ENCODE results near the gene PTGDR2.
"Not testable (repeated sequence)": the region's sequence is repeated elsewhere in the genome, so short reads cannot be mapped to it uniquely, and the experiment has no call there.

The PTGDR2 gene

DNA sequence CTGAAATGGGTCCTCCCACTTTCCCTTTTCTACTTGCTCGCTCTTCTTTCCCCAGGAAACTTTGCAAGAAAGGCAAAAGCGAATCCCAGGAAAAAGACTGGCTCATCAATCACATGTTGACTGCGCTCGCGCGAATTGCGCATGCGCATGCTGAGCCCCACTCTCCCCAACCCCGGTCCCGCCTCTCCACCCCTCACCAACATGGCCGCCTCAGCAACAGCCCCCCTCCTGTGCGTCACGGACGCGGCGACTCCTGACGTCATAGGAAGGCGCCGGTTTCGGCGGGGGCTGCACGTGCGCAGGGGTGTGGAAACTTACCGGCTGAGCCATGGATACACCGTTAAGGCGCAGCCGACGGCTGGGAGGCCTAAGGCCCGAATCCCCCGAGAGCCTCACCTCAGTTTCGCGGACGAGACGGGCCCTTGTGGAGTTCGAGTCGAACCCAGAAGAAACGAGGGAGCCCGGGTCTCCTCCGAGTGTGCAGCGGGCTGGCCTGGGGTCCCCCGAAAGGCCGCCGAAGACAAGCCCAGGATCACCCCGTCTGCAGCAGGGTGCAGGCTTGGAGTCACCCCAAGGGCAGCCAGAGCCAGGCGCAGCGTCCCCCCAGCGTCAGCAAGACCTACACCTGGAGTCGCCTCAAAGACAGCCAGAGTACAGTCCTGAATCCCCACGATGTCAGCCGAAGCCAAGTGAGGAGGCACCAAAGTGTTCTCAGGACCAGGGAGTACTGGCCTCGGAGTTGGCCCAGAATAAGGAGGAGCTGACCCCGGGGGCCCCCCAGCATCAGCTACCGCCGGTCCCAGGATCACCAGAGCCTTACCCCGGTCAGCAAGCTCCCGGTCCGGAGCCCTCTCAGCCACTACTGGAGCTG is 13.7 kb downstream of the PTGDR2 start, which contains the start of gene CCDC86:
CCDC86 (plus strand) TSS at position 317 of the 871 bp plus-strand sequence; CDS start at position 329, 12 bp downstream.
- peak; percentile 96 for DNase-seq

DNA sequence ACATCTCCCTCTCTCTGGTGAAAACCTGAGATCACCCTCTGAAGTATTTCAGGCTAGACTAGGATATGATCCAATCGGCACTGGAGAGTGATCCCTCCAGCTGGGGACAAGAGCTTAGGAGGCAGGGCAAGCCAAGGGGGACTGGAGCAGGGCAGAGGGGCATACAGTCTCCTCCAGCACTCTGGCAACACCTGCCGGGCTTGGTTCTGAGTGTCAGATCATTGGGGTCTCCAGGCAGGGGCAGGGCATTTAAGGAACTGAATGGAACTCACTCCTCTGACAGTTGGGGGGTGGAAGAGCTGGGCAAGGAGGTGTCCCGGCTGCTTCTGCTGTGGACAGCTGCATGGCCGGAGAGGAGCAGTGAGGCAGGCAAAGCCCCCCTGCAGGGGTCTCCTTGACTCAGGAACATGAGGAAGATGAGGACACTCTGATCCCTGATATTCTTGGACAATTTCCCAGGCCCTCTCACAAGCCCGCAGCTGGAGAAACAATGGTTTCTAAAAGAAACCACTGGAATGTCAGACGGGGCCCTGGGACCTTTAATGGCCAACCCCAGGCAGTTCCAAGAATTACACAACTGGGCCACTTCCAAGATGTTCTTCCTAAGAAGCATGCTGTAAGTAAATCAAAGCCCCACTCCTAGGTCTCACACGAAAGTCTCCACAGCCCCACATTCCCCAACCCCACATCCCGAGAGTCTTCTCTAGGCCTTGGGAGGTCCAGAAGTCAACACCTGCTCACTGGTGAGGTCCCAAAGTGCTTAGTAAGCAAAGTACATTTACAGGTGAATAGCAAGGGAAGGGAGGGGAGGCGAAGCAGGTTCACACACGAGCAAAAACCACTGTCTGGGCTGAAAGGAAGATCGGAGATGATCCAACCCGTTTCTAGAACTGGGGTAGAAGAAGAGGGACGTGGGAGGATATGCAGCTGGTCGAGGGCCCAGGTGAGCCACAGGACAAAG is 15.0 kb downstream of the PTGDR2 start:
- DNase-seq, result peak; percentile 98

DNA sequence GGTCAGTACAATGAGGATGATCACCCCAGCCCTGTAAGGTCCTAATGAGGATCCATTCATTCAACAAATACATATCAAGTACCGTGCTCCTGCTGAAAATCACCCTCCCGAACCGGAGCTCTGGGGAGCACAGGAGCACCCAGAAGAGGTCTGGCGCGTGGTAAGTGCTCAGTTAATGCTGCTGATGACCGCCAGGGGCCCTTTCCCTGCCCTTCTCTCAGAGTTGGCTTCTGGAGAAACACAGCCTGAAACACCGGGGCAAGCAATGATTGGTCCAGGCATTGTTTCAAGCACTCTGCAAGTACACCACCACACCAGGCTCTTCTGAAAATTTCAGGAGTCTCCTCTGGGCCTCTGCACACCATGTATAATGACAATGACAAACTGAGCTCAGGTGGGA is 17.6 kb downstream of the PTGDR2 start:
- no peak for DNase-seq

DNA sequence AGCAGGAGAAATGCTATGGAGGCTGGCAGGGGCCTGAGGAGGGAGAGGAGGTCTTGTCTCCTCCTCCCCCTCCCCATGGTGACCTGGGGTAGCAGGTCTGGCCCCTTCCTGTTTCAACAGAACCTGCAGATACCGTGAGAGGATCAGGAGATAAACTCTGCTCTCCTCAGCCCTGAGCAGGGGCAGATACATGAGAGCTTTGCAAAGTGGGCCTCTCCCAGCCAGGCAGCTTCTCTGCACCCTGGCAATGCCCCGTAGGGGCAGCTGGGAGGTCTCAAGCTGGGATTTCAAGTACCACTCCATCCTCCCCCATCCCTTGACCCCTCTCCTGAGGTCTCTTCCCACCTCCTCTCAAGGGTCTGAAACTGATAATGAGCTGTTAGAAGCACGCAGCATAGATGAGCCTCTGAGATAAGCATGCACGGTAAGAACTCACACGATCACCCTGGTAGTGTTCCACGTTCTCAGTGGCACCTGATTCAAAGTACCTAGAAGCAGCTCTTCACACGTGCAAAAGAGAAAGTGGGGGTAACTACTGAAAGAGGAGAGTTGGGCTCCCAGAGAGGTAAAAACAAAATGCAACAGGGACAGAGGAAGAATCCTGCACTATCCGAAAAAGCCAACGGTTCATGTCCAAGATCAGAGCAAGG is 18.8 kb downstream of the PTGDR2 start:
- no peak for DNase-seq

DNA sequence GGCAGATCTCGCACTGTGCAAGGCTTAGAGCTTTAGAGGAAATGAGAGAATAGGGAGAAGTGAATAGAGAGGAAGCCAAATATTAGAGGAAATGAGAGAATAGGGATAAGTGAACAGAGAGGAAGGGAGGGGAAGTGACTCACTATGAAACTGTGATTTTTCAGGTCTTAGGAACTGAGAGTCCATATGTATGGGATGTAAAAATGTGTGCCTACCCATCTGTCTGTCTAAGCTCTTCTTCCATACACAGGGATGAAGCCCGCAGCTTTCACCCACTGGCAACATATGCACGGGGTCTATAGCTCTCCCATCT is 20.3 kb downstream of the PTGDR2 start:
- no peak for DNase-seq

DNA sequence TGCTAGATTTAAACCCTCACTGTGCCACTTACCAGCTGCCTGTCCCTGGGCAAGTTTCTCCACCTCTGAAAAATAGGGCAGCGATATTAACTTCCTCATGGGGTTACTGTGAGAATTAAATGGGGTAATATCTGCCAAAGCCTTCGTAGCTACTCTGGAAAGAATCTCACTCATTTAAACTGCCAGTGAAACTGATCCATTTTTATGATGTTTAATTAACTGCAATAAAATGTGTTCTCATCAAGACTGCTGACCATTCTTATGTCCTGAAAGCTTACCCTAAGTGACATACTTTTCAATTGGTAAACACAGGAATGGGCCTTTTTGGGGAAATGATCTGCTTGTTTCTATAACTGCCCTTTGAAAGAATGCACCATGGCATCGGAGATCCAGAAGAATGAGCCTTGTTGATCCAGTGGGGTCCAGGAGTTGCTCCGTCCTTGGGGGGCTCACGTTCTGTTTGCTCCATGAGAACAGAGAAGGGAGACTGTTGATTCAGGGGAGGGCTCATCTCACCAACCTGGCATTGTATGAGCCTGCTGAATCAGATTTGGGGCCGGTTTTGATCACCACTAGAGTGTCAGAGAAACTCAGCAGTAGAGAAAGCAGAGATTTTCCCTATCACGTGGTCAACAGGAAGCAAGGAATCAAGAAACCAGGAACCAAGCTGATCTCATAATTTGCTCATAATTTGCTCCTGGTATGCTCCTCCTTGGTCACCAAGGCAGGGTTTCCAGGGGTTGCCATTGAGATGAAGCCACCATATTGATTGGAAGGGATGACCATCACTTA is 20.8 kb downstream of the PTGDR2 start:
- no peak for DNase-seq

DNA sequence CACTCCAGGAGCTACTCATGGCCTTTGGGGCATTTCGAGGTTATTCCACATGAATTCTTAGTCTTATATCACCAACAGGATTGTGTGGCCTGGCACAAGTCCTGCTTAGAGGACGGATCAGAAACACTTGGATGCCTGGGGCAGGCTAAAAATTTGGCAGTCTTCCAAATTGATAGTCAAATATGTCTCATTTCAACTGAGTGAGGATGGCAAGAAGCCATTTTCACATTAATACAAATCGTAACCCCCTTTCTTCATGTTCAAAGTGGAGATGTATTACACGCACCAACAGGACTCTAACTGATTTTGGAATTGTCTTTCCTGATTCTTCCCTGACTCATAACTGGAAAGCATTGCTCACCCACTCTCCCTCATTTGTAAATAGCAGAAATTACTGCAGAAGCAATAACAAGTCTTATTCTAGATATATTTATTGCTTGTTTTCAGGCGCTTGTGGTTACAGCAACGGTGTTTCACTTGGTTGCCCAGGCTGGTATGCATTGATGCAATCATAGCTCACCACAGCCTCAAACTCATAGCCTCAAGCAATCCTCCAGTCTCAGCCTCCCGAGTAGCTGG is 24.2 kb downstream of the PTGDR2 start:
- DNase-seq, result peak; percentile 16

DNA sequence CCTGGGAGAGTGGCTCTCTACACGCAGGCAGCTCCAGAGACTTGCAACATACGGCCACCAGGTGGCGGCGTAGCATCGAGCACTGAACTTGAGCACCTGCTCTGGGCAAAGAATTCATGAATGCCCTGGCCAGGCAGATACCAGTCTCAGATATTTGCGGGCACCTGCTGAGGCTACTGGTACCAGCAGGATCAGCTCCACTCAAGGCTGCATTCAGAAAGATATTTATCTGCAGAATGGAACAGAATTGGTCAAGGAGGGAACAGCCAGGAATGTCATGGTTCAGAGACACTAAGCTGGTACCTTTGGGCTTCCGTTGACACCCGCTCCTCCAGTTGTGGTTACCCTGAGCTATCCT is 24.6 kb downstream of the PTGDR2 start:
- DNase-seq, result peak; percentile 67

DNA sequence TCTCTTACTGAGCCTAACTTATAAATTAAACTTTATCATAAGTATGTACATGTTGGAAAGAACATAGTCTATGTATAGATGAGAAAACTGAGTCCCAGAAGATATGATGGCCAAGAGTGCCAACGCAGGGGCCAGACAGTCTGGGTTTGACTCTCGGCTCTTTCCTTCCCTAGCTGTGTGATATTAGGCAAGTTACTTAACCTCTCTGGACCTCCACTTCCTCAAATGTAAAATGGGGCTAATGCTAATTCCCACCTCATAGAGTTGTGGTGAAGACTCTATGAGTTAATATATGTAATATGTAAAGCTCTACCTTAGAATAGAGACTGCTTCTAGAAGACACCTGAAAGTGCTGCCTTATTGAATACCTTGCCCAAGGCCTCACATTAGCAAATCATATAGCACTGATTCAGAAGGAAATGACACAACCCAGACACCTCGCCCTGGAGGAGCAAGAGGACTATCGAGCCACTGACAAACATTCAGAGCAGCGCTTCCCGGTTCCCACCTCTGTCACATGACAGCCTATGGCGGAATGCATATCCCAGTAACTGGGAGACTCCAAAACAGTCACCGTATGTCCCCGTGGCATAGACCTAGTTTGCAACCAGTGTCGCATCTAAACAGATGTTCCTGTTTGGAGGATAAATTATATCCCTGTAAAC is 25.1 kb downstream of the PTGDR2 start:
- DNase-seq, result no peak

DNA sequence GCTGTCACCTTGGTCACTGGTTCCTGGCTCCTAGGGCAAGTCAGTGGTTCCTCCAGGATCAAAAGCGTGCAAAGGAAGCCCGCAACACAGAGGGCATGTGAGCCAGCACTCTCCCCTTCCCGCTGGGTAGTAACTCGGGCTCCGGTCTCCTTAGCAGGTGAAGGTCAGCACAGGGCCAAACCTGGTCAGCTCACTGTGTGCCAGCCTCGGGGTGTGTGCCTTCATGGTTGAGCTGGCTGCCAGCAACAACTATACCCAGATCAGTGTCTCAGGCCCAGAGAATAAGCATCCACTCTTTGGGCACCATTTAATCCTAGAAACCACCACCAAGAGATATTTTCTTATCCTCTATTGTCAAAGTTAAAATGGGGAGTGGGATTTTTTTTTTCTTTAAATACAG is 30.0 kb downstream of the PTGDR2 start:
- DNase-seq, result no peak

DNA sequence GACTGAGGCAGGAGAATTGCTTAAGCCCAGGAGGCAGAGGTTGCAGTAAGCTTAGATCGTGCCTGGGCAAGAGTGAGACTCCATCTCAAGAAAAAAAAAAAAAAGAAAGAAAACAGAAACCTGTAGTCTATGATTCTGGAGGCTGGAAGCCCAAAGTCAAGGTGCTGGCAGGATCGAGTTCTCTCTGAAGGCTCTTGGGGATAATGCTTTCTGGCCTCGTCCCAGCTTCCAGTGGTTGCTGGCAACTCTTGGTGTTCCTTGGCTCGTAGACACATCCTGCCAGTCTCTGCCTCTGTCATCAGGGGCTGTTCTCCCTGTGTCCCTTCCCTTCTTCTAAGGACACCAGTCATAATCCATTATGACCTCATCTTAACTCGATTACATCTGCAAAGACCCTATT is 30.6 kb downstream of the PTGDR2 start:
- no peak for DNase-seq

DNA sequence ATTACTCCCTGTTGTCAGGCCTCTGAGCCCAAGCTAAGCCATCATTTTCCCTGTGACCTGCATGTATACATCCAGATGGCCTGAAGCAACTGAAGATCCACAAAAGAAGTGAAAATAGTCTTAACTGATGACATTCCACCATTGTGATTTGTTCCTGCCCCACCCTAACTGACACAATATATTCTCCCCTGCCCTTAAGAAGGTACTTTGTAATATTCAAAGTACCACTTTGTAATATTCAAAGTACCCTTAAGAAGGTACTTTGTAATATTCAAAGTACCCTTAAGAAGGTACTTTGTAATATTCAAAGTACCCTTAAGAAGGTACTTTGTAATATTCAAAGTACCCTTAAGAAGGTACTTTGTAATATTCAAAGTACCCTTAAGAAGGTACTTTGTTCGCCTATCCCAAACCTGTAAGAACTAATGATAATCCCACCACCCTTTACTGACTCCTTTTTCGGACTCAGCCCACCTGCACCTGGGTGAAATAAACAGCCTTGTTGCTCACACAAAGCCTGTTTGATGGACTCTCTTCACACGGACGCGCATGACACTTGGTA is 31.9 kb downstream of the PTGDR2 start:
- not testable (repeated sequence) for DNase-seq

DNA sequence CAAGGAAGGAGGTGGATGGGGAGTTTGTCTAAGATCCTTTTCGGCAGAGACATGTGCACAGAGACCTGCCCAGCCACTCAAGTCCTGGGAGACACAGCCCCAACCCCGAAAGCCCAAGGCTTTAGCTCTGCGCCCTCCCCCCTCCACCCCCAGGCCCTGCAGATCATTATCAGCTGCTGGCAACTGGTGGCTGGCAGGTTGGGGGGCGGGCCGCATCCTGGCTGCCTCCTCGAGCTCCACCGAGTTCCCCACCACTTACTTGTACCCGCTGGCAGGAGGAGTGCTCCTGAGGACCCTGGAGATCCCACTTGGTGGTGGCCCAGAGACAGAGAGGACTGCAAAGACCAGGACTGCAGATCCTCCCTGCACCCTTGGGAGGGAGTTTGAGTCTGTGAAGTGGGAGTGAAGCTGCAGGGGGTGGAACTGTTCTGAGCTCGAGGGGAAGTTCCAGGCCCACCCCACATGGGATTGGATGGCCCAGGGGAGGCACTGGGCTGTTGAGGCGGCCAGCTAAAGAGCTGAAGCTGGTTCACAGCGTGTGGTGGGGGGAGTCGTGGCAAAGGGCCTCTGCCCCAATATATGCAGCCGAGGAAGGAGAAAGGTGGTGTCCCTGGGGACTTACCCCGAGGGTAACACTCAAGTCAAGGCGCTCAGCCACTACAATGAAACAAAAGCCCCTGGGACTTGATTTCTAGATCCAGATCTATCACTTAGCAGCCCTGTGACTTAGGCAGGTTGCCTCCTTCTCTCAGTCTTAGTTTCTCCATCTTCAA is 33.7 kb downstream of the PTGDR2 start:
- no peak for DNase-seq

DNA sequence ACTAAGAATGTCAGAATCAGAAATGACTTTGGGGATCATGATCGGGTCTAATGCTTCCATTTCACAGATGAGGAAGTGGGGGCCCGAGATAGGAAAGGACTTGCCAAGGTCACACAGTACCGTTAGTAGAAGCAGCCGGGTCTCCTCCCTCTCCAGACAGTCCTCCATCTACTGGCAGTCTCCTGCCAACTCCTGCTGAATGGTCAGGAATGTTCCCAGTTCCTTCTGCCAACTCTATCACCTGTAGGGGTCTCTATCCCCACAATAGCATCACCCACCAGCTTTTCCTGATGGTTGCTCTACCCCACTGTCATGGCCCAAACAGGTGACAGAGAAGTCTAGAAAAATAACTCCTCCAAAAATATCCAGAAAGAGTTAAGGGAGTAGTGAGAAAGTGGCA is 37.7 kb downstream of the PTGDR2 start:
- no peak for DNase-seq

DNA sequence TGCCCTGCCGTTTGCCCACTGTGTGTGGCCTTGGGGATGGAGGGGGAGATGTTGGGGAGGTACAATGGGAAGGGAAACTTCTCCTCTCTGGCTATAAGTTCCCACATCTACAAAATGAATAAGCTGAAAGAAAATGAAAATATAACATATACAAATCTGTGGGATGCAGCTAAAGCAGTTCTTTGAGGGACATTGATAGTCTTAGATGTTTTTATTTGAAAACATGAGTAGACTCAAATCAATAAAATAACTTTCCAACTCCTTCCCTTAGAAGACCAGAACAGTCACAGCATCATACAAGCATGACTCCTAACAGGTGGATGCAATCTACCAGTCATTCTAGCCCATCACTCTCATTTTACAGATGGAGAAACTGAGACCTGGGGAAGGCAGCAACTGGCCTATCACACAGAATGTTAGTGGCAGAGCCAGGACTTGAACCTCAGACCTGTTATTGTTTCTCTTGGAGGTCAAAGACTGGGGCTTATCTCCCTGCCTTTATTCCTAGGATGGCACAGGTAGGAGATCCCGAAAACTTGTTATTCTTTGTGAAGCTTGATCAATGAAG is 39.1 kb downstream of the PTGDR2 start:
- DNase-seq, result no peak

DNA sequence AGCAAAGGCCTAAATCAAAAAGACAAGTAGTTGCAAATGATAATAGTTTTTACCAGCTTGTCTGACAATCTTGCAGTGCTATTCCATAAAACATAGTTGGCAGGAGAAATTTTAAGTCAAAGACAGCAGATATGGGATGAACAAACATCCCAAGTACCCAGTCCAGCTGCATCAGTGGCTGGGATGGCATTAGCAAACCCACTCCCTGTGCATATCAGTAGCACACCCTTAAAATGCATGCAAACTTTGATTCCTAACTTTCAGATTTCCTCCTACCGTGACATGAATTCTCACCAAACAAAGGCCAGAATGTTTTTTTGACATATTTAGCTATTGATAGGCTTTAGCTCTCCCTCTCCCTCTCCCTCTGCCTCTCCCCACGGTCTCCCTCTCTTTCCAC is 41.6 kb downstream of the PTGDR2 start:
- no peak for DNase-seq

DNA sequence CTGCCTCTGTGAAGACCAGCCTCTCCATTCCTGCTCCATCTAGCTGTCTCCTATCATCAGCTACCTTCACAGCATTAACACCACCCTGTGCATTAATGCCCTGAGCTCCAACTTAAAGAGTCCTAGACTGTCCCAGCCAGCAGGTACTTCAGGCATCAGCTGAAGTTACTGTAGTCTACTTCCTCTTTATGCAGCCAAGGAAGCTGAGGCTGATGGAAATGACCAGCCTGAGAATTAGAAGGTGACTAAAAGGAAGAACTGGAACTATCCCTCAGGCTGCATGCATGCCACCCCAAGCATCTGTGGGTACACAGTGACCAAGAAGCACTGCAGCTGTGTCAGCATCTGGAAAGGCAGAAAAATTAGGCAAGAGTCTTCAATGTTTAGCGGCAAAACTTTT is 42.4 kb downstream of the PTGDR2 start:
- no peak for DNase-seq

DNA sequence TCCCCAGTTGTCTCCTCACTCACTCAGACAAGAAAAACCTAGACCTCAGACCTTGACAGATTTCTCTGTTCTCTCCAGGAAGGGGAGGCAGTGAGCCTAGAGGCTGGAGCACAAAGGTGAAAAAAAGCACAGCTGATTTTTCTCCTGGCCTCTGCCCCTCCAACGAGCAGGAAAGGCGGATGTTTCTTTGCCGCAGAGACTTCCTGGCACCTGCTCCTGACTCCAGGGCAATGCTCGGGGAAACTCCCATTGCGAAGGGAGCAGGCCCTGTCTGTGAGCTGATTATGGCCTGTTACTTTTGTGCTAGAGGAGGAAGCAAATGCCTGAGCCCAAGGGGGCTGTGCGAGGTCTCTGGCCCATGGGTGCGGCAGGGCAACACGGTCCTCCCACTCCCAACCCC is 45.2 kb downstream of the PTGDR2 start:
- DNase-seq, result no peak

DNA sequence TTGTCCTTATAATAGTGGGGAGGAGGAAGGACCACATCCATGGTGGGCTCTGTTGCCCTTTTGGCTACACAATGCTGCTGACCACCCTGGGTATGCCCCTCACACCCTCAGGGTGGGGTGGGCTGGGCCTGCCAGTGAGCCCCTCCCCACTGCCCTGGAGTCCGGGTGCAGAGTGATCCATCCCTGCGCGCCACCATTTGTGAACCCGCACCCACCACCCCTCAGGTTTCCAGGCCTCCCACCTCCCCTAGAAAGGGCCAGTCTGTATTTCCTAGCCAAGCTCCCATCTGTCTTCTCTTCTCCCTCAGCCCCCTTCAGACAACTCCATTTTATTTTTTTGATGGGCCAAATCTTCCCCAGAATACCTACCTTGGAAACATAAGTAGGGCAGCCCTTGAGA is 45.6 kb downstream of the PTGDR2 start:
- no peak for DNase-seq

DNA sequence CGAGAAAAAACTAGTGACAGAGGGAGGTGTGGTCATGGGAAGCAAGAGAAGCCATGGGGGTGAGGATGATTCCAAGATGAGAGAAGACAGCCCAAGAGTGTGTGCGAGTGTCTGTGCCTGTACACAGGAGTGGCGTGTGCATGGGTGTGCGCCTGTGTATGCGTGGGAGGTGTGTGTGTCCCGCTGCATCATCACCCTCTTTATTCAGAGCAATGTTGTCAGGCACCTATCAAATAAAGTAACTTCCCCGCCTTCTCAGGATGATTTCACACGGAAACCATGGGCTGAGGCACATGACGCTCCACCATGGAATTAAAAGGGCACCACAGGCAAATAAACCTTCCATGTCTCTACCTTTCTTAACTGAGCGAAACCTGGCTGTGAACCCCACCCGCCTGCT is 46.1 kb downstream of the PTGDR2 start:
- no peak for DNase-seq

All from fibroblast of upper back skin (primary cell).